GM10248 (cell line): ENCODE results near the gene IL3.

ENCODE experiments used
- CTCF ChIA-PET: fragments of 300-600 bp; sonication (Branson Sonifier 250); formaldehyde crosslinking; extraction: SDS; loops from one replicate; lab custom pipeline; 2021; ENCODE audit warnings: antibody characterized with exemption; lab: Yijun Ruan, JAX
- POLR2A ChIA-PET: fragments of 350-650 bp; sonication (Branson Sonifier 250); formaldehyde crosslinking; extraction: SDS; loops from one replicate; lab custom pipeline; 2020; ENCODE audit warnings: antibody characterized with exemption; lab: Yijun Ruan, JAX
- DNase-seq: peaks from one replicate; pipeline ENCODE4 v3.0.0; 2012; ENCODE audit errors: extremely low spot score
- CTCF ChIP-seq: IDR thresholded peaks from 2 replicates; pipeline ENCODE4 v1.5.1; 2012; ENCODE audit warnings: mild to moderate bottlenecking, low read depth; ENCODE audit errors: extremely low read depth, missing control alignments, control extremely low read depth

IL3 gene

GRCh38 chr5:132098621-132099020 is 38.2 kb downstream of the IL3 start:
- TF ChIP-seq CTCF = no peak
- CTCF ChIA-PET = interaction anchor here (1.4 to 2.8 kb wide), 3 partner anchors 11 to 75 kb away, joined by 3 to 9 read pairs (median 7); no protein-coding TSS in a partner anchor
- no peak for DNase-seq
- POLR2A ChIA-PET = no interaction called here

- CTCF ChIA-PET = interaction anchor here (1.1 to 2.1 kb wide), 4 partner anchors 11 to 80 kb away, joined by 3 to 7 read pairs (median 4); no protein-coding TSS in a partner anchor
- no peak for DNase-seq
- POLR2A ChIA-PET = no interaction called here
- TF ChIP-seq CTCF = no peak
These were observed 38.8 kb downstream of the IL3 start for GRCh38 chr5:132099076-132099748.

- ChIA-PET POLR2A (no interaction called here), CTCF (interaction anchor here (1.1 to 1.4 kb wide), 3 partner anchors 36 to 80 kb away, joined by 3 to 5 read pairs (median 3); no protein-coding TSS in a partner anchor)
- no peak for TF ChIP-seq CTCF
- no peak for DNase-seq
These were observed 39.5 kb downstream of the IL3 start for GRCh38 chr5:132099905-132100304.

GRCh38 chr5:132100672-132101261 is 40.3 kb downstream of the IL3 start:
- CTCF ChIA-PET = interaction anchor here (1.1 kb wide), 1 partner anchor 37 kb away, joined by 5 read pairs; no protein-coding TSS in a partner anchor
- POLR2A ChIA-PET = no interaction called here
- peak; percentile 61 for DNase-seq
- TF ChIP-seq CTCF = no peak

GRCh38 chr5:132101385-132101880 is 41.0 kb downstream of the IL3 start:
- no peak for DNase-seq
- TF ChIP-seq CTCF = no peak
- ChIA-PET CTCF (interaction anchor here (0.7 to 2.8 kb wide), 5 partner anchors 9 to 34 kb away, joined by 3 to 11 read pairs (median 3); no protein-coding TSS in a partner anchor), POLR2A (no interaction called here)

- no peak for DNase-seq
- no peak for TF ChIP-seq CTCF
- CTCF ChIA-PET = interaction anchor here (0.6 to 2.8 kb wide), 10 partner anchors 10 to 267 kb away, joined by 3 to 11 read pairs (median 3); partner anchors contain the start of genes CSF2 and SLC22A5
- POLR2A ChIA-PET = no interaction called here
These were observed 41.7 kb downstream of the IL3 start for GRCh38 chr5:132102101-132102701.
